ELR (cell line): Measurements from ENCODE around the gene ARPC1A.
"Not testable (repeated sequence)": the region's sequence is repeated elsewhere in the genome, so short reads cannot be mapped to it uniquely, and the experiment has no call there.

Experiments
- DNase-seq: peaks from one replicate; pipeline ENCODE4 v3.0.0-alpha.2; 2015; ENCODE audit warnings: low read depth

ARPC1A gene

GRCh38 chr7:99322659-99323058 is 3.0 kb upstream of the ARPC1A start:
- DNase-seq, result not testable (repeated sequence)

GRCh38 chr7:99324559-99324958 is 1.1 kb upstream of the ARPC1A start:
- DNase-seq, result no peak

GRCh38 chr7:99325001-99325493 is 651 bp upstream of the ARPC1A start:
- no peak for DNase-seq

- DNase-seq, result no peak
Measured at GRCh38 chr7:99326408-99326782, 697 bp downstream of the ARPC1A start.

GRCh38 chr7:99330314-99330961 is 4.7 kb downstream of the ARPC1A start:
- peak; percentile 91 for DNase-seq

GRCh38 chr7:99331002-99331401 is 5.3 kb downstream of the ARPC1A start:
- peak; percentile 29 for DNase-seq

- DNase-seq, result no peak
Measured at GRCh38 chr7:99339595-99339994, 13.9 kb downstream of the ARPC1A start.

GRCh38 chr7:99340659-99341058 is 15.0 kb downstream of the ARPC1A start:
- peak; percentile 34 for DNase-seq

GRCh38 chr7:99344061-99344647 is 18.5 kb downstream of the ARPC1A start:
- no peak for DNase-seq

- DNase-seq, result not testable (repeated sequence)
Measured at GRCh38 chr7:99350641-99351040, 24.9 kb downstream of the ARPC1A start.

- DNase-seq, result no peak
Measured at GRCh38 chr7:99352247-99352646, 26.5 kb downstream of the ARPC1A start.

- no peak for DNase-seq
Measured at GRCh38 chr7:99355098-99355497, 29.4 kb downstream of the ARPC1A start.

GRCh38 chr7:99357701-99358490 is 32.2 kb downstream of the ARPC1A start:
- no peak for DNase-seq

GRCh38 chr7:99358521-99358920 is 32.8 kb downstream of the ARPC1A start:
- DNase-seq, result not testable (repeated sequence)

- DNase-seq, result no peak
Measured at GRCh38 chr7:99359465-99360154, 33.9 kb downstream of the ARPC1A start.

GRCh38 chr7:99362801-99363200 is 37.1 kb downstream of the ARPC1A start:
- DNase-seq, result peak; percentile 73

- no peak for DNase-seq
Measured at GRCh38 chr7:99363286-99363685, 37.6 kb downstream of the ARPC1A start.

GRCh38 chr7:99365318-99366141 is 39.8 kb downstream of the ARPC1A start:
- peak; percentile 37 for DNase-seq

- no peak for DNase-seq
Measured at GRCh38 chr7:99366646-99367045, 40.9 kb downstream of the ARPC1A start.

GRCh38 chr7:99368750-99369389 is 43.2 kb downstream of the ARPC1A start:
- DNase-seq, result no peak

- no peak for DNase-seq
Measured at GRCh38 chr7:99369767-99370391, 44.2 kb downstream of the ARPC1A start.
